ENCODE measurements around the gene CPA1.

DNA sequence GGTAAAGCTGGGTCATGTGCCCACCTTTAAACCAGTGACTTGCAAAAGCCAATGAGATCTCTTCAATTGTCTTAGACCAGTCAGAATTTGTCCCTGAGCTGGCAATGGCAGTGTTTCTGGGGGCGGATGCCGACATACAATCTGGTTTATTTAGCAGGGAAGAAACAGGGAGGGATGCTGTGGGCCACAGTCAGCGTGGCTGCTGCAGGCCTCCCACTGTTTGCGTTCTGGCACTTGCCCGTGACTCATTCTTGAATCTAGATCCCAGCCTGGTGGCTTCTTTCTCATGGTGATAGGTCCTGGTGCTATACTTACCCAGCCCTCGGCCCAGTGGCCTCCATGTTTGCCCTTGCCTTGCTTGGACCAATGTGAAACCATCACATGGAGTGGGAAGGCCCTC, 3.1 kb upstream of the CPA1 start:
- TF ChIP-seq, protein P1, sequence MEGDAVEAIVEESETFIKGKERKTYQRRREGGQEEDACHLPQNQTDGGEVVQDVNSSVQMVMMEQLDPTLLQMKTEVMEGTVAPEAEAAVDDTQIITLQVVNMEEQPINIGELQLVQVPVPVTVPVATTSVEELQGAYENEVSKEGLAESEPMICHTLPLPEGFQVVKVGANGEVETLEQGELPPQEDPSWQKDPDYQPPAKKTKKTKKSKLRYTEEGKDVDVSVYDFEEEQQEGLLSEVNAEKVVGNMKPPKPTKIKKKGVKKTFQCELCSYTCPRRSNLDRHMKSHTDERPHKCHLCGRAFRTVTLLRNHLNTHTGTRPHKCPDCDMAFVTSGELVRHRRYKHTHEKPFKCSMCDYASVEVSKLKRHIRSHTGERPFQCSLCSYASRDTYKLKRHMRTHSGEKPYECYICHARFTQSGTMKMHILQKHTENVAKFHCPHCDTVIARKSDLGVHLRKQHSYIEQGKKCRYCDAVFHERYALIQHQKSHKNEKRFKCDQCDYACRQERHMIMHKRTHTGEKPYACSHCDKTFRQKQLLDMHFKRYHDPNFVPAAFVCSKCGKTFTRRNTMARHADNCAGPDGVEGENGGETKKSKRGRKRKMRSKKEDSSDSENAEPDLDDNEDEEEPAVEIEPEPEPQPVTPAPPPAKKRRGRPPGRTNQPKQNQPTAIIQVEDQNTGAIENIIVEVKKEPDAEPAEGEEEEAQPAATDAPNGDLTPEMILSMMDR (IDR thresholded peaks at IDR 0.05; ENCODE audit: insufficient read depth, low read length, poor library complexity, severe bottlenecking) = no peak
- no peak for TF ChIP-seq EZH2phosphoT487 (conservative IDR thresholded peaks at IDR 0.05; ENCODE audit: low read length)
